ENCODE data around the gene SPTBN2.
"Not testable (repeated sequence)": the region's sequence is repeated elsewhere in the genome, so short reads cannot be mapped to it uniquely, and the experiment has no call there.

SPTBN2 gene

GRCh38 chr11:66651016-66651415, 78.0 kb downstream of the SPTBN2 start:
- in situ Hi-C loops (cut with HindIII; ENCODE audit: low sequenced_read_pairs), result no loop called here
- H3K4me3 ChIP-seq (ENCODE audit: low read depth, low read length), result no peak overlapping the region
- DNase-seq (ENCODE audit: low read depth), result no peak
- no peak for TF ChIP-seq CTCF (IDR thresholded peaks at IDR 0.05; ENCODE audit: low read depth, low read length, missing control alignments)

GRCh38 chr11:66649903-66650302, 79.1 kb downstream of the SPTBN2 start:
- no peak for TF ChIP-seq CTCF (IDR thresholded peaks at IDR 0.05; ENCODE audit: low read depth, low read length, missing control alignments)
- in situ Hi-C loops (cut with HindIII; ENCODE audit: low sequenced_read_pairs), result no loop called here
- no peak overlapping the region for H3K4me3 ChIP-seq (ENCODE audit: low read depth, low read length)
- no peak for DNase-seq (ENCODE audit: low read depth)

- H3K4me3 ChIP-seq (ENCODE audit: low read depth, low read length), result no peak overlapping the region
- TF ChIP-seq CTCF (IDR thresholded peaks at IDR 0.05; ENCODE audit: low read depth, low read length, missing control alignments), result no peak
- no peak for DNase-seq (ENCODE audit: low read depth)
- in situ Hi-C loops (cut with HindIII; ENCODE audit: low sequenced_read_pairs), result no loop called here
These were observed 82.2 kb downstream of the SPTBN2 start for GRCh38 chr11:66646828-66647227.

GRCh38 chr11:66643745-66644437, 85.1 kb downstream of the SPTBN2 start:
- TF ChIP-seq CTCF (IDR thresholded peaks at IDR 0.05; ENCODE audit: low read depth, low read length, missing control alignments), result no peak
- no peak overlapping the region for H3K4me3 ChIP-seq (ENCODE audit: low read depth, low read length)
- in situ Hi-C loops (cut with HindIII; ENCODE audit: low sequenced_read_pairs), result no loop called here
- DNase-seq (ENCODE audit: low read depth), result no peak

- H3K4me3 ChIP-seq (ENCODE audit: low read depth, low read length), result peak overlapping the region; percentile 68
- in situ Hi-C loops (cut with HindIII; ENCODE audit: low sequenced_read_pairs), result no loop called here
- no peak for DNase-seq (ENCODE audit: low read depth)
- TF ChIP-seq CTCF (IDR thresholded peaks at IDR 0.05; ENCODE audit: low read depth, low read length, missing control alignments), result no peak
These were observed 87.2 kb downstream of the SPTBN2 start for GRCh38 chr11:66641834-66642233.

GRCh38 chr11:66639814-66640340, 89.1 kb downstream of the SPTBN2 start:
- in situ Hi-C loops (cut with HindIII; ENCODE audit: low sequenced_read_pairs); DNase-seq (ENCODE audit: low read depth): not testable (repeated sequence)
- peak overlapping the region; percentile 68 for H3K4me3 ChIP-seq (ENCODE audit: low read depth, low read length)

- peak overlapping the region; percentile 68 for H3K4me3 ChIP-seq (ENCODE audit: low read depth, low read length)
- TF ChIP-seq CTCF (IDR thresholded peaks at IDR 0.05; ENCODE audit: low read depth, low read length, missing control alignments), result peak; percentile 9
These were observed 89.8 kb downstream of the SPTBN2 start for GRCh38 chr11:66639066-66639813.

More at GRCh38 chr11:66639066-66639813, 89.8 kb downstream of the SPTBN2 start:
- in situ Hi-C loops (cut with HindIII; ENCODE audit: low sequenced_read_pairs), result no loop called here
- no peak for DNase-seq (ENCODE audit: low read depth)
